Loucy (cell line): Measurements from ENCODE around the gene SEC24B.

Experiments
- H2AFZ ChIP-seq: fragments of 200-600 bp; sonication (generic); 2 replicates; pipeline ENCODE4 v1.6.0; 2016; ENCODE audit warnings: antibody characterized with exemption, mild to moderate bottlenecking, low read length, moderate library complexity
- H3F3A ChIP-seq: fragments of 200-600 bp; 2 replicates; pipeline ENCODE4 v1.6.0; 2016; ENCODE audit warnings: antibody characterized with exemption, low read depth, mild to moderate bottlenecking
- H3K27me3 ChIP-seq: fragments of 200-600 bp; sonication (generic); 2 replicates; pipeline ENCODE4 v1.6.1; 2014; ENCODE audit warnings: low read length, mild to moderate bottlenecking; ENCODE audit not compliant: insufficient read depth, poor library complexity, severe bottlenecking
- H3K36me3 ChIP-seq: fragments of 200-600 bp; sonication (generic); 2 replicates; pipeline ENCODE4 v1.6.1; 2016; ENCODE audit warnings: low read length; ENCODE audit not compliant: insufficient read depth
- H3K4me1 ChIP-seq: fragments of 200-600 bp; sonication (generic); 2 replicates; pipeline ENCODE4 v1.5.1; 2014; ENCODE audit warnings: low read length, mild to moderate bottlenecking; ENCODE audit not compliant: insufficient read depth, poor library complexity, severe bottlenecking
- H3K4me2 ChIP-seq: fragments of 200-600 bp; sonication (generic); 2 replicates; pipeline ENCODE4 v1.6.0; 2014; ENCODE audit warnings: antibody characterized with exemption, low read length, low read depth, mild to moderate bottlenecking; ENCODE audit not compliant: poor library complexity, severe bottlenecking
- H3K4me3 ChIP-seq: fragments of 200-600 bp; sonication (generic); 2 replicates; pipeline ENCODE4 v1.5.1; 2014; ENCODE audit warnings: low read length, mild to moderate bottlenecking, mixed read lengths; ENCODE audit not compliant: poor library complexity, severe bottlenecking
- H3K79me2 ChIP-seq: fragments of 200-600 bp; sonication (generic); 2 replicates; pipeline ENCODE4 v1.6.1; 2014; ENCODE audit warnings: low read length; ENCODE audit not compliant: insufficient read depth
- H3K9ac ChIP-seq: fragments of 200-600 bp; sonication (generic); 2 replicates; pipeline ENCODE4 v1.6.0; 2014; ENCODE audit warnings: mild to moderate bottlenecking, low read depth, low read length, moderate library complexity; ENCODE audit not compliant: poor library complexity, severe bottlenecking
- H3K9me2 ChIP-seq: fragments of 200-600 bp; sonication (generic); replicated peaks from 2 replicates; pipeline ENCODE4 v1.6.1; 2016; ENCODE audit warnings: low read depth, low read length, mixed read lengths
- H3K9me3 ChIP-seq: fragments of 200-600 bp; sonication (generic); 2 replicates; pipeline ENCODE4 v1.6.1; 2014; ENCODE audit warnings: mild to moderate bottlenecking, antibody characterized with exemption, low read length, low read depth; ENCODE audit not compliant: insufficient read depth
- H4K20me1 ChIP-seq: fragments of 200-600 bp; sonication (generic); 2 replicates; pipeline ENCODE4 v1.6.0; 2014; ENCODE audit warnings: antibody characterized with exemption, low read length, mild to moderate bottlenecking; ENCODE audit not compliant: insufficient read depth, poor library complexity, severe bottlenecking
- CTCF ChIP-seq: fragments of 200-600 bp; sonication (generic); conservative IDR thresholded peaks from 2 replicates; pipeline ENCODE4 v1.5.1; 2014; ENCODE audit warnings: mild to moderate bottlenecking, antibody characterized with exemption, low read length
- EZH2phosphoT487 ChIP-seq: fragments of 200-600 bp; IDR thresholded peaks from 2 replicates; pipeline ENCODE4 v1.6.1; 2018; ENCODE audit warnings: antibody characterized with exemption, mild to moderate bottlenecking, moderate library complexity, borderline replicate concordance

Gene SEC24B

GRCh38 chr4:109433205-109434006 lies at the start of gene SEC24B:
TSS of gene SEC24B (plus strand) at chr4:109433815. CDS start at chr4:109433870, 55 bp downstream.
- Histone ChIP-seq H3F3A (no peaks in the 10 kb centered on the region), H3K9me3 (no peaks in the 10 kb centered on the region), H3K79me2 (peaks cover 61% of the 10 kb centered on the region), H3K9me2 (no peaks in the 10 kb centered on the region), H3K4me3 (peak within 1 kb of the TSS; percentile 80), H2AFZ (peak within 1 kb of the TSS; percentile 91), H3K4me2 (peak within 1 kb of the TSS; percentile 86), H3K4me1 (peaks cover 42% of the 10 kb centered on the region), H3K9ac (peak within 1 kb of the TSS; percentile 76), H4K20me1 (peaks cover 38% of the 10 kb centered on the region), H3K27me3 (no peaks in the 10 kb centered on the region), H3K36me3 (no peaks in the 10 kb centered on the region)
- no peak for TF ChIP-seq EZH2phosphoT487
- peak; percentile 78 for TF ChIP-seq CTCF

GRCh38 chr4:109383823-109384222 lies 49.8 kb upstream of the SEC24B start:
- no peaks in the 10 kb centered on the region for H3K79me2 ChIP-seq
- H3K4me3 ChIP-seq, result no peak overlapping the region
- no peak overlapping the region for H3K9ac ChIP-seq
- peaks cover 9% of the 10 kb centered on the region for H3K27me3 ChIP-seq
- no peaks in the 10 kb centered on the region for H3K36me3 ChIP-seq
- H3K9me2 ChIP-seq, result no peaks in the 10 kb centered on the region
- no peaks in the 10 kb centered on the region for H4K20me1 ChIP-seq
- H3K9me3 ChIP-seq, result no peaks in the 10 kb centered on the region
- no peaks in the 10 kb centered on the region for H3F3A ChIP-seq
- H3K4me2 ChIP-seq, result no peak overlapping the region
- no peak overlapping the region for H2AFZ ChIP-seq
- TF ChIP-seq EZH2phosphoT487 (no peak), CTCF (no peak)
- no peaks in the 10 kb centered on the region for H3K4me1 ChIP-seq

- no peaks in the 10 kb centered on the region for H3K9me2 ChIP-seq
- no peaks in the 10 kb centered on the region for H3K9me3 ChIP-seq
- no peaks in the 10 kb centered on the region for H3K4me1 ChIP-seq
- H3K79me2 ChIP-seq, result no peaks in the 10 kb centered on the region
- H3K36me3 ChIP-seq, result no peaks in the 10 kb centered on the region
- TF ChIP-seq CTCF (no peak), EZH2phosphoT487 (no peak)
- no peak overlapping the region for H3K4me2 ChIP-seq
- H3K4me3 ChIP-seq, result no peak overlapping the region
- H4K20me1 ChIP-seq, result no peaks in the 10 kb centered on the region
- H2AFZ ChIP-seq, result no peak overlapping the region
- H3K9ac ChIP-seq, result no peak overlapping the region
- H3K27me3 ChIP-seq, result no peaks in the 10 kb centered on the region
- no peaks in the 10 kb centered on the region for H3F3A ChIP-seq
Observed at GRCh38 chr4:109385260-109385659, 48.4 kb upstream of the SEC24B start.
